Upper lobe of right lung (tissue), 1 donor: ENCODE results near the gene MCL1. TPM values are rescaled to one million over a fixed set of nuclear protein-coding genes. Genes with fewer than 3 reads are reported as not detected.
"Not testable (repeated sequence)": the region's sequence is repeated elsewhere in the genome, so short reads cannot be mapped to it uniquely, and the experiment has no call there.

Experiments
- ATAC-seq: fragments of 200-7000 bp; cut with Tn5 transposase; one replicate; pipeline ENCODE4 v1.9.1; 2020; ENCODE audit warnings: mild to moderate bottlenecking, moderate library complexity
- DNase-seq: peaks from one replicate; pipeline ENCODE4 v3.0.0-alpha.2; 2020
- H3K27ac ChIP-seq: fragments of 200-600 bp; one replicate; pipeline ENCODE4 v1.8.0; 2022
- H3K27me3 ChIP-seq: fragments of 200-600 bp; one replicate; pipeline ENCODE4 v1.8.0; 2022; ENCODE audit warnings: mild to moderate bottlenecking
- H3K36me3 ChIP-seq: fragments of 200-600 bp; one replicate; pipeline ENCODE4 v1.8.0; 2022
- H3K4me1 ChIP-seq: fragments of 200-600 bp; one replicate; pipeline ENCODE4 v1.8.0; 2022
- H3K4me3 ChIP-seq: fragments of 200-600 bp; one replicate; pipeline ENCODE4 v1.8.0; 2022; ENCODE audit warnings: mild to moderate bottlenecking
- H3K9me3 ChIP-seq: fragments of 200-600 bp; one replicate; pipeline ENCODE4 v1.8.0; 2022
- intact Hi-C: fragments of 100-400 bp; cut with DNase I; formaldehyde crosslinking; loops from one replicate; pipeline ENCODE4 v1.11.0; 2022
- total RNA-seq: library from RNA; stranded (reverse); fragmentation: NEBNext Ultra II Directional; extraction: Animal tissue kit (Norgen Biotek cat#: 25700); gene quantifications from one replicate; pipeline ENCODE4 v1.2.1, GENCODE V29; 2021
- TF ChIP-seq, protein P1 (sequence below): fragments of 200-600 bp; IDR thresholded peaks from one replicate; pipeline ENCODE4 v1.8.0; 2022; ENCODE audit warnings: antibody characterized with exemption
- donor health status: DM: no; HTN: yes; CAD: no; lungs with severe emphysema.

The MCL1 gene
- total RNA-seq, 1 donor from 2014 or later, result 325 TPM

DNA sequence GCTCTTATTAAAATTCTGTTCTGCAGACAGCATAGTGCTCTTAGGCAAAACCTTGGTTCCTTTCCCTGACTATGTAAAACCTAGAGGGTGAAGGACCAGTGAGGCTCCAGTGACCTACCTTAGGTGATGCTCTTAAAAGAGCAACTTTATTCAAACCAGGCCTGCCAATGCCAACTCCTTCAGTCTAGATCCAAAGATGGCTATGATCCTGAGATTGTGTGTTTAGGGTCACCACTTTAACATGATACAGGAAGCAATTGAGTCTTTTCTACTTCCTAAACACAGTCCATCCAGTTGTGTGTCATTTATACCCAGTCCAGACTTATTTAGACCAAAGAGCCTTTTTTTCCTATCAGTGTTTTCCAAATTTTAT lies 10.8 kb downstream of the MCL1 start:
- Histone ChIP-seq H3K27me3 (no peaks in the 10 kb centered on the region), H3K36me3 (peaks cover 39% of the 10 kb centered on the region), H3K4me3 (peak overlapping the region; percentile 50), H3K27ac (peak overlapping the region; percentile 100), H3K4me1 (peaks cover 98% of the 10 kb centered on the region), H3K9me3 (no peaks in the 10 kb centered on the region)
- TF ChIP-seq, protein P1, sequence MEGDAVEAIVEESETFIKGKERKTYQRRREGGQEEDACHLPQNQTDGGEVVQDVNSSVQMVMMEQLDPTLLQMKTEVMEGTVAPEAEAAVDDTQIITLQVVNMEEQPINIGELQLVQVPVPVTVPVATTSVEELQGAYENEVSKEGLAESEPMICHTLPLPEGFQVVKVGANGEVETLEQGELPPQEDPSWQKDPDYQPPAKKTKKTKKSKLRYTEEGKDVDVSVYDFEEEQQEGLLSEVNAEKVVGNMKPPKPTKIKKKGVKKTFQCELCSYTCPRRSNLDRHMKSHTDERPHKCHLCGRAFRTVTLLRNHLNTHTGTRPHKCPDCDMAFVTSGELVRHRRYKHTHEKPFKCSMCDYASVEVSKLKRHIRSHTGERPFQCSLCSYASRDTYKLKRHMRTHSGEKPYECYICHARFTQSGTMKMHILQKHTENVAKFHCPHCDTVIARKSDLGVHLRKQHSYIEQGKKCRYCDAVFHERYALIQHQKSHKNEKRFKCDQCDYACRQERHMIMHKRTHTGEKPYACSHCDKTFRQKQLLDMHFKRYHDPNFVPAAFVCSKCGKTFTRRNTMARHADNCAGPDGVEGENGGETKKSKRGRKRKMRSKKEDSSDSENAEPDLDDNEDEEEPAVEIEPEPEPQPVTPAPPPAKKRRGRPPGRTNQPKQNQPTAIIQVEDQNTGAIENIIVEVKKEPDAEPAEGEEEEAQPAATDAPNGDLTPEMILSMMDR, result no peak
- ATAC-seq (peak; percentile 0), DNase-seq (no peak)
- intact Hi-C loops, result no loop called here

DNA sequence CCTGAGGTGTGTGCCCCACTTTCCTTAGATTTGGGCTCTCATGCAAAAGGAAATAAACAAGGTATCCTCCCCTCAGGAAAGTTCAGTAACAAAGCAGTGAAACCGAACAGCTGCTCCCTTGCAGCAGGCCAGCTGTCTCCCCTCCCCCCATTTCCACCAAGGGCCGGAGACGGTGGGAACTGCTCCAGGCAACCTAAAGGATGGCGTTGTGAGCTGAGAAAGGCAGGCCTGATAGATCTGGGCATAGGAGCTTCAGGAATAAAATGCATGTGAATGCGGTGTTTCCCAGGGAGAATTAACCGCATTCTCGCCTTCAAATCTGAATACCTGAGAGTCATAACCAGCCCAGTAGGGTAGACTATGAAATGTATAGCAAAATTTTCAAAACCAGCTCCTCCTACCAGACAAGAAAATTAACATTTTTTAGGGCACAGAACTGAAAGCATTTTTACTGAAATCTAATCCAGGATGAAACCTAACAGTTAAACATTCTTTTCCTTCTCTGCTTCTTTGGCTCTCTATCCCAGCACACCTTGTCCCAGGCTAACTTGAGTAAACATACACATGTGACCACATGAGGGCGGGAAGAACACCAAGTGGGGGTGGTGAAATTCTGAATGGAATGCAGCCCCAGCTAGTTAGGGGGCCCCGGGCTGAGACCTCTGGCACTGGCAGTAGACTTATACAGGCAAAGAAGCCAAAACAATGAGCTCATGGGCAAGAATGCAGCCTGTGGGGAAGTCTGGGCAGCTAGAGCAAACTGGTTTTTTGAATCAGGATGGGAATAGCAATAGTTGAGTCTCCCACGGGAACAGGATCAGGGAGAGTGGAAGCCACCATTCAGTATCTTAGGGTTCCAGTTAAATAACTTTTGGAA lies 11.5 kb downstream of the MCL1 start:
- Histone ChIP-seq H3K27ac (peak overlapping the region; percentile 100), H3K27me3 (no peaks in the 10 kb centered on the region), H3K4me1 (peaks cover 98% of the 10 kb centered on the region), H3K9me3 (no peaks in the 10 kb centered on the region), H3K4me3 (peak overlapping the region; percentile 50), H3K36me3 (peaks cover 32% of the 10 kb centered on the region)
- DNase-seq (peak; percentile 91), ATAC-seq (peak; percentile 83)
- TF ChIP-seq, protein P1, result peak; percentile 4
- intact Hi-C loops, result no loop called here

DNA sequence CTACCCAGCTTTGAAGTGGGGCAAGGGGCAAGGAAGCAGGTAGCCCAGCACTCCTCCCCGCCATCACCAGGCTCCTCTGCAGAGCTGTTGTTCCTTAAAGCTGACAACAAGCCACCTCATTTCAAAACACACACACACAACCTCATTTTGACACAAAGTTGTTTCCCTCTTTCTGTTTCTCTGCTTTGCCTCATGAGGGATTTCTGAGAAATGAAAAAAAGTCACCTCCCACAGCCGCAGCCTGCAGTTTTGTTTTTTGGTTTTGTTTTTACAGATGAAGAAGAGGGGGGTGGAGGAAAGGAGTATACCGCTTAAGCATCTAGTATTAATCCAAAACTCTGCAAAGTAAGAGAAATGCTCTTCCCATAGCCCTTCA lies 12.1 kb downstream of the MCL1 start:
- ATAC-seq, result peak; percentile 8
- no peaks in the 10 kb centered on the region for H3K27me3 ChIP-seq
- intact Hi-C loops, result no loop called here
- H3K4me1 ChIP-seq, result peaks cover 98% of the 10 kb centered on the region
- H3K27ac ChIP-seq, result peak overlapping the region; percentile 100
- peaks cover 26% of the 10 kb centered on the region for H3K36me3 ChIP-seq
- peak overlapping the region; percentile 50 for H3K4me3 ChIP-seq
- no peaks in the 10 kb centered on the region for H3K9me3 ChIP-seq
- TF ChIP-seq, protein P1, result no peak
- peak; percentile 69 for DNase-seq

DNA sequence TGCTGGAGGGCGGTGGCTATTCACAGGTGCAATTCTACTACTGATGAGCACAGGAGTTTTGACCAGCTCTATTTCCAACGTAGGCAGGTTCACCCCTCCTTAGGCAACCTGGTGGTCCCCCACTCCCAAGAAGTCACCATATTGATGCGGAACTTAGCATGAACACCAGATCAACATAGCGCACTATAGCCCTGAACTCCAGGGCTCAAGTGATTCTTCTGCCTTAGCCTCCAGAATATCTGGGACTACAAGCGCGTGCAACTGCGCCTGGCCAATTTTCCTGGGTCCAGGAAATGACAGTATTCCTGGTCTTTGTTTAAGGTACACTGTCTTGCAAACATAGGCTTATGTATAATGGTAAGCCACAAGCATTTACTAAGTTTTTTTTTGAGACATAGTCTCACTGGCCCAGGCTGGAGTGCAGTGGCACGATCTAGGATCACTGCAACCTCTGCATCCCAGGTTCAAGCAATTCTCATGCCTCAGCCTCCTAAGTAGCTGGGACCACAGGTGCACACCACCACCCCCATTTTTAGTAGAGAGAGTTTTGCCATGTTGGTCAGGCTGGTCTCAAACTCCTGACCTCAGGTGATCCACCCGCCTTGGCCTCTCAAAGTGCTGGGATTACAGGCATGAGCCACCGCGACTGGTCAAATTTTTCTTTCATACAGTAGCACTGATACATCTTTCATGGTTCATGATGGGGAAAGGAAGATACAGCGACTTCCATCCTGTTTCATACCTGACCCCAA lies 12.6 kb downstream of the MCL1 start:
- TF ChIP-seq, protein P1, result no peak
- peak; percentile 40 for DNase-seq
- H3K36me3 ChIP-seq, result peaks cover 20% of the 10 kb centered on the region
- no peaks in the 10 kb centered on the region for H3K9me3 ChIP-seq
- H3K4me1 ChIP-seq, result peaks cover 95% of the 10 kb centered on the region
- peak overlapping the region; percentile 100 for H3K27ac ChIP-seq
- intact Hi-C loops, result no loop called here
- peak overlapping the region; percentile 50 for H3K4me3 ChIP-seq
- H3K27me3 ChIP-seq, result no peaks in the 10 kb centered on the region
- ATAC-seq, result no peak

DNA sequence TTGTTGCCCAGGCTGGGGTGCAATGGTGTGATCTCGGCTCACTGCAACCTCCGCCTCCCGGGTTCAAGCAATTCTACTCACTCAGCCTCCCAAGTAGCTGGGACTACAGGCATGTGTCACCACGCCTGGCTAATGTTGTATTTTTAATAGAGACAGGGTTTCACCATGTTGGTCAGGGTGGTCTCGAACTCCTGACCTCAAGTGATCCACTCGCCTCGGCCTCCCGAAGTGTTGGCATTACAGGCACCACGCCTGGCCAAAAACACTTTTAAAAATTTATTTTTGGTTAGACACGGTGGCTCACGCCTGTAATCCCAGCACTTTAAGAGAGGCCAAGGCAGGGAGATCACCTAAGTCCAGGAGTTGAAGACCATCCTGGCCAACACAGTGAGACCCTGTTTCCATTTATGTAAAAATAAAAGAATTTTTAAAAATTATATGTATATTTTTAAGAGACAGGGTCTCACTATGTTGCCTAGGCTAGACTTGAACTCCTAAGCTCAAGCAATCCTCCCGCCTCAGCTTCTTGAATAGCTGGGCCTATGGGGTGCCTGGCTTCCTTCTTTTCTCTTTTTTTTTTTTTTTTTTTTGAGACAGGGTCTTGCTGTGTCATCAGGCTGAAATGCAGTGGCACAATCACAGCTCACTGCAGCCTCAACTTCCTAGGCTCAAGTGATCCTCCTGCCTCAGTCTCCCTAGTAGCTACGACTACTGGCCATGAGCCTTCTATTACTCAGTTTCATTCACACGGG lies 14.0 kb downstream of the MCL1 start:
- H3K27me3 ChIP-seq, intact Hi-C loops, H3K36me3 ChIP-seq, ATAC-seq, H3K4me3 ChIP-seq, H3K9me3 ChIP-seq: not testable (repeated sequence)
- H3K27ac ChIP-seq, result peak overlapping the region; percentile 100
- peak; percentile 26 for DNase-seq
- H3K4me1 ChIP-seq, result peaks cover 86% of the 10 kb centered on the region
